ENCODE results near the gene SYT13. TPM values are rescaled to one million over a fixed set of nuclear protein-coding genes. Genes with fewer than 3 reads are reported as not detected.

Gene SYT13
- total RNA-seq, 1 experiment from 2014 or later = 4.3 TPM

DNA sequence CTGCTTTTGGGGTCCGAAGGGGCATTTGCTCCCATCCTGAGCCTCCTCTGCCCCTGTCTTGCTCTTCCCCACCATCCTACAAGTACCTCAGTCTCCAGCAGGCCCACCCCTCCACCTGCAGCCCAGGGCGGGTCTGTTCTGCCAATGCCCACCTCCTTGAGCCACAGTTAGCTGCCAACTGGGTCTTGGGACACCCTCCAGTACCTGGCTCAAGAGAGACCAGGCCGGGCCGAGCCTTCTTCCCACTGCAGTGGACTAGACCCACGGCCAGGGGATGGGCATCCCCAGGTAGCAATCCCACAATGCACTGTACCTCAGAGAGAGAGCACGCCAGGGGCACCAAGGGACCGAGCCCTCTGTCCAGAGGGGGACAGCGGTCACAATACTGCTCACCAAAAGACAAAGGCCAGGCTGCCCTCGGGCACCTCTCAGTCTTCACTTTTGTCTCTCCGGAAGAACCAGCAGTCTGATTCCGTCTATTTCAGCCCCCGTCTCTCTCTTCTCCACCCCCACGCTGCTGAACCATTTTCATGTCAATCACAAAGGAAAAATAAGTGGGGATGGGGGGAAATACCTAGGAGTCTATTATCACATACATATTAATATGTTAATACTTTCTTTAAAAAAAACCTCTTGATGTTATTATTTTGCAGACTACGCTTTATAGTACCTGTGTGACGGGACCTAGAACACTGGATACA, 51.7 kb downstream of the SYT13 start:
- H3K27me3 Mint-ChIP-seq (ENCODE audit: low read depth) = peaks cover 20% of the 10 kb centered on the region
- Histone ChIP-seq H2BK12ac (ENCODE audit: insufficient read length, low read depth, low read length) (no peak overlapping the region), H4K20me1 (ENCODE audit: control insufficient read depth, insufficient read depth, insufficient read length) (no peaks in the 10 kb centered on the region), H3K4me1 (ENCODE audit: insufficient read depth, low read length) (no peaks in the 10 kb centered on the region; the same call in 1 of the 2 replicates), H3K79me1 (ENCODE audit: insufficient read depth, low read depth, low read length, poor library complexity, severe bottlenecking) (no peaks in the 10 kb centered on the region), H4K91ac (ENCODE audit: insufficient read length, low read depth, low read length) (no peak overlapping the region), H3K27ac (ENCODE audit: insufficient read length, low read depth, low read length) (no peak overlapping the region), H3T11ph (ENCODE audit: low read length) (no peak overlapping the region), H3K27me3 (ENCODE audit: insufficient read depth, low read length) (no peaks in the 10 kb centered on the region), H2BK20ac (ENCODE audit: low read depth, low read length, poor library complexity, severe bottlenecking) (no peak overlapping the region), H2AK5ac (ENCODE audit: insufficient read length, low read length) (no peak overlapping the region), H3K9ac (ENCODE audit: extremely low read depth, insufficient read length, low read length) (no peak overlapping the region), H3K18ac (ENCODE audit: insufficient read length, low read depth, low read length) (no peak overlapping the region), H3K23ac (ENCODE audit: insufficient read length, low read depth, low read length) (no peak overlapping the region), H3K23me2 (ENCODE audit: insufficient read length, low read depth, low read length, poor library complexity, severe bottlenecking) (no peaks in the 10 kb centered on the region), H3K14ac (ENCODE audit: insufficient read depth, low read length) (no peak overlapping the region), H2BK15ac (ENCODE audit: low read depth, low read length) (no peak overlapping the region), H3K4ac (ENCODE audit: low read depth, low read length) (no peak overlapping the region), H4K5ac (ENCODE audit: insufficient read length, low read depth, low read length) (no peak overlapping the region), H3K79me2 (ENCODE audit: insufficient read depth, low read length) (no peaks in the 10 kb centered on the region), H2BK5ac (ENCODE audit: insufficient read length, low read length) (no peak overlapping the region), H4K8ac (replicated peaks; ENCODE audit: insufficient read length, low read depth, low read length) (no peak overlapping the region), H3K9me3 (ENCODE audit: control insufficient read depth, low read depth, low read length) (no peaks in the 10 kb centered on the region), H3K56ac (ENCODE audit: insufficient read length, low read depth, low read length) (no peak overlapping the region), H2AFZ (ENCODE audit: low read length) (no peak overlapping the region), H2BK120ac (ENCODE audit: low read depth, low read length, poor library complexity, severe bottlenecking) (no peak overlapping the region), H3K4me2 (ENCODE audit: insufficient read depth, insufficient read length, low read length) (no peak overlapping the region)
- no peak overlapping the region; a peak in 1 of 7 replicates for H3K27ac Mint-ChIP-seq
- no peak for DNase-seq
- no peaks in the 10 kb centered on the region for H3K9me3 Mint-ChIP-seq
- WGBS (ENCODE audit: extremely low coverage, insufficient read length, low lambda C conversion rate) = no CpG with 5 or more reads among the region's 15 CpGs
- H3K36me3 Mint-ChIP-seq (ENCODE audit: insufficient read depth in 1 of 3, low read depth in 3 of 3) = no peaks in the 10 kb centered on the region
- H3K4me3 Mint-ChIP-seq = no peak overlapping the region
- peaks cover 4 to 8% of the 10 kb centered on the region in 2 experiments for H3K4me1 Mint-ChIP-seq
- TF ChIP-seq, protein P1, sequence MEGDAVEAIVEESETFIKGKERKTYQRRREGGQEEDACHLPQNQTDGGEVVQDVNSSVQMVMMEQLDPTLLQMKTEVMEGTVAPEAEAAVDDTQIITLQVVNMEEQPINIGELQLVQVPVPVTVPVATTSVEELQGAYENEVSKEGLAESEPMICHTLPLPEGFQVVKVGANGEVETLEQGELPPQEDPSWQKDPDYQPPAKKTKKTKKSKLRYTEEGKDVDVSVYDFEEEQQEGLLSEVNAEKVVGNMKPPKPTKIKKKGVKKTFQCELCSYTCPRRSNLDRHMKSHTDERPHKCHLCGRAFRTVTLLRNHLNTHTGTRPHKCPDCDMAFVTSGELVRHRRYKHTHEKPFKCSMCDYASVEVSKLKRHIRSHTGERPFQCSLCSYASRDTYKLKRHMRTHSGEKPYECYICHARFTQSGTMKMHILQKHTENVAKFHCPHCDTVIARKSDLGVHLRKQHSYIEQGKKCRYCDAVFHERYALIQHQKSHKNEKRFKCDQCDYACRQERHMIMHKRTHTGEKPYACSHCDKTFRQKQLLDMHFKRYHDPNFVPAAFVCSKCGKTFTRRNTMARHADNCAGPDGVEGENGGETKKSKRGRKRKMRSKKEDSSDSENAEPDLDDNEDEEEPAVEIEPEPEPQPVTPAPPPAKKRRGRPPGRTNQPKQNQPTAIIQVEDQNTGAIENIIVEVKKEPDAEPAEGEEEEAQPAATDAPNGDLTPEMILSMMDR (conservative IDR thresholded peaks at IDR 0.05) = no peak
